ENCODE measurements around the gene TTC6.

The TTC6 gene

GRCh38 chr14:37590428-37591139, 4.8 kb upstream of the TTC6 start:
- peaks cover 100% of the 10 kb centered on the region for H3K27me3 ChIP-seq
- TF ChIP-seq, protein P1, sequence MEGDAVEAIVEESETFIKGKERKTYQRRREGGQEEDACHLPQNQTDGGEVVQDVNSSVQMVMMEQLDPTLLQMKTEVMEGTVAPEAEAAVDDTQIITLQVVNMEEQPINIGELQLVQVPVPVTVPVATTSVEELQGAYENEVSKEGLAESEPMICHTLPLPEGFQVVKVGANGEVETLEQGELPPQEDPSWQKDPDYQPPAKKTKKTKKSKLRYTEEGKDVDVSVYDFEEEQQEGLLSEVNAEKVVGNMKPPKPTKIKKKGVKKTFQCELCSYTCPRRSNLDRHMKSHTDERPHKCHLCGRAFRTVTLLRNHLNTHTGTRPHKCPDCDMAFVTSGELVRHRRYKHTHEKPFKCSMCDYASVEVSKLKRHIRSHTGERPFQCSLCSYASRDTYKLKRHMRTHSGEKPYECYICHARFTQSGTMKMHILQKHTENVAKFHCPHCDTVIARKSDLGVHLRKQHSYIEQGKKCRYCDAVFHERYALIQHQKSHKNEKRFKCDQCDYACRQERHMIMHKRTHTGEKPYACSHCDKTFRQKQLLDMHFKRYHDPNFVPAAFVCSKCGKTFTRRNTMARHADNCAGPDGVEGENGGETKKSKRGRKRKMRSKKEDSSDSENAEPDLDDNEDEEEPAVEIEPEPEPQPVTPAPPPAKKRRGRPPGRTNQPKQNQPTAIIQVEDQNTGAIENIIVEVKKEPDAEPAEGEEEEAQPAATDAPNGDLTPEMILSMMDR (IDR thresholded peaks at IDR 0.05) = no peak
- no peak overlapping the region for H3K4me3 ChIP-seq (ENCODE audit: low read depth in 1 of 2, low read length in 1 of 2)

DNA sequence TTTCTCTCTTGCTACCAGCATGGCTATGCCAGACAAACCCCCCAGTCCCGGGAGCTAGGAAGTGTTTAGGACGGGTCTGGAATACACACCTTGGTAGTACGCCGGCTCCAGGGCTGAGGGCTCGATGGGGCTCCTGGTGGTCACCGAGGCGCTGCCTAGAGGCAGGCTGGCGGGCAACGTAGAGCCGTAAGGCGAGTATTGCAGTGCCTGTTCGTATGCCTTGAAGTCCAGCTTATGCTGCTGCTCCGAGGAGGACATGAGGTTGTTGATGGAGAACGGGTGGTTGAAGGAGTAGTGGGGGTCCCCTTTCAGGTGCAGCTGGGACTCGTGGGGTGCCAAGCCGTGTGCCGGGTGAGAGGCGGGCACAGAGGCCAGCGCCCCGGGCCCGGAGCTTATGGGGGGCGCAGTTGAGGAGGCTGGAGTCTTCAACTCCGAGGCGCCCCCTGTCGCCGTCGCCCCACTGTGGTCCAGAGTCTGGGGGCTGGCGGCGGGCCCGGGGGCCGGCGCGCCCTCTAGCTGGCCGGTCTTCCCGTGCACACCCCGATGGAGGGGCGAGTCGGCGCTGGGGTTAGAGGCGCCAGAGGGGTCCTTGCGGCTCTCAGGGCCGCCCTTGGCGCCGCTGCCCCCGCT, 4.0 kb upstream of the TTC6 start:
- H3K27ac ChIP-seq = no peak overlapping the region
- TF ChIP-seq, protein P1 (IDR thresholded peaks at IDR 0.05) = no peak
- no peaks in the 10 kb centered on the region for H3K36me3 ChIP-seq
- no peak overlapping the region for H3K4me3 ChIP-seq (ENCODE audit: low read depth in 1 of 2, low read length in 1 of 2)
- H3K27me3 ChIP-seq = peaks cover 100% of the 10 kb centered on the region
- peaks cover 0 to 10% of the 10 kb centered on the region in 2 experiments for H3K4me1 ChIP-seq (ENCODE audit: control insufficient read depth in 1 of 2, insufficient read depth in 1 of 2, low read depth in 1 of 2, low read length in 1 of 2)
- H3K9me3 ChIP-seq = peaks cover 7% of the 10 kb centered on the region

More at GRCh38 chr14:37590428-37591139, 4.8 kb upstream of the TTC6 start:
- Histone ChIP-seq H3K27ac (no peak overlapping the region), H3K36me3 (no peaks in the 10 kb centered on the region), H3K9me3 (peaks cover 7% of the 10 kb centered on the region), H3K4me1 (ENCODE audit: control insufficient read depth in 1 of 2, insufficient read depth in 1 of 2, low read depth in 1 of 2, low read length in 1 of 2) (peaks cover 0 to 4% of the 10 kb centered on the region in 2 experiments)

GRCh38 chr14:37591941-37592481, 3.4 kb upstream of the TTC6 start:
- H3K9me3 ChIP-seq = peaks cover 7% of the 10 kb centered on the region
- H3K27ac ChIP-seq = no peak overlapping the region
- no peak overlapping the region for H3K4me3 ChIP-seq (ENCODE audit: low read depth in 1 of 2, low read length in 1 of 2)
- peaks cover 100% of the 10 kb centered on the region for H3K27me3 ChIP-seq
- TF ChIP-seq, protein P1 (IDR thresholded peaks at IDR 0.05) = no peak
- H3K4me1 ChIP-seq (ENCODE audit: control insufficient read depth in 1 of 2, insufficient read depth in 1 of 2, low read depth in 1 of 2, low read length in 1 of 2) = peaks cover 0 to 10% of the 10 kb centered on the region in 2 experiments
- no peaks in the 10 kb centered on the region for H3K36me3 ChIP-seq

GRCh38 chr14:37592482-37593408, 2.7 kb upstream of the TTC6 start:
- no peak overlapping the region for H3K4me3 ChIP-seq (ENCODE audit: low read depth in 1 of 2, low read length in 1 of 2)
- peaks cover 100% of the 10 kb centered on the region for H3K27me3 ChIP-seq
- peaks cover 7% of the 10 kb centered on the region for H3K9me3 ChIP-seq
- H3K27ac ChIP-seq = no peak overlapping the region
- TF ChIP-seq, protein P1 (IDR thresholded peaks at IDR 0.05) = no peak
- H3K36me3 ChIP-seq = no peaks in the 10 kb centered on the region
- H3K4me1 ChIP-seq (ENCODE audit: control insufficient read depth in 1 of 2, insufficient read depth in 1 of 2, low read depth in 1 of 2, low read length in 1 of 2) = peaks cover 0 to 10% of the 10 kb centered on the region in 2 experiments

GRCh38 chr14:37593511-37594237, 1.8 kb upstream of the TTC6 start:
- H3K4me1 ChIP-seq (ENCODE audit: control insufficient read depth in 1 of 2, insufficient read depth in 1 of 2, low read depth in 1 of 2, low read length in 1 of 2) = peaks cover 0 to 10% of the 10 kb centered on the region in 2 experiments
- H3K27ac ChIP-seq = no peak overlapping the region
- H3K36me3 ChIP-seq = no peaks in the 10 kb centered on the region

More at GRCh38 chr14:37593511-37594237, 1.8 kb upstream of the TTC6 start:
- TF ChIP-seq, protein P1 (IDR thresholded peaks at IDR 0.05) = no peak
- H3K9me3 ChIP-seq = peaks cover 7% of the 10 kb centered on the region
- peaks cover 100% of the 10 kb centered on the region for H3K27me3 ChIP-seq
- no peak overlapping the region for H3K4me3 ChIP-seq (ENCODE audit: low read depth in 1 of 2, low read length in 1 of 2)
